CD4-positive, alpha-beta T cell treated with Interleukin-4 for 4 hours (primary cell): ENCODE results near the gene SMYD3.
A peak's percentile ranks its signal among the peaks of the same experiment; 100 is the strongest.

ENCODE experiments used
- DNase-seq: peaks from one replicate; pipeline ENCODE4 v3.0.0-alpha.2; 2020

SMYD3 gene

DNA sequence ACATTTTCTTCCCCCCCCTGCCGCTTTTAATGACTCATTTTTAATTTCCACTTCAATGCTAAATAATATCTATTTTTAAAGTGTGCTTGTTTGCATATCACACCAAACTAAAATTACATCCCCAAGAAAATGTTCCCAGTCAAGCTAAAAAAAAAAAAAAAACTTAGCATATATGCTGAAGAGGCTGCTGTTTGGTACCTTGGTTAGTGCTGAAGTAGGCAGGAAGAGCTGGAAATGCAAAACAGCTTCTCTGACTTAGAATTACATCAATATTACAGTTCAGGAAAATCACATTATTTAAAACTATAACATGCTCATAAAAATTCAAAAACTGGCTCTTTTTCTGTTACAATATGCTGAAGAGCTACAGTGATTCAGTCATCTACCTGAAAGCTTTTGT is 372.3 kb downstream of the SMYD3 start:
- DNase-seq = no peak

DNA sequence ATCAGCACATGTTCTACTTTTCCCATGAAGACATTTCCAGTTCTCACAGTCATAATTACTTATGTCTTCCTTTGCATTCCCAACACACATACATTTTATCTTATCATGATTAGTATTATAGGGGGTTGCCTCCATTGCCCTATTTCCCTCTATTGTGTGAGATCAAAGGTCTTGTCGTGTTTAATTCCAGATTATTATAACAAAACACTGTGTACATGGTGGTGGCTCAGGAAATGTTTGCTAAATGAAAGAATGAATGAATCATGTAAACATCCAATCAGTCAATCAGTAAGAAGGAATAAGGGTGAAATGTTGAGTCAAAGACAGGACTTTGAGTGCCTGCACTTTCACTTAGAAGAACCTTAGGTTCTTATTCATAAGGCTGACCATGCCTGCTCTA is 376.0 kb downstream of the SMYD3 start:
- no peak for DNase-seq

DNA sequence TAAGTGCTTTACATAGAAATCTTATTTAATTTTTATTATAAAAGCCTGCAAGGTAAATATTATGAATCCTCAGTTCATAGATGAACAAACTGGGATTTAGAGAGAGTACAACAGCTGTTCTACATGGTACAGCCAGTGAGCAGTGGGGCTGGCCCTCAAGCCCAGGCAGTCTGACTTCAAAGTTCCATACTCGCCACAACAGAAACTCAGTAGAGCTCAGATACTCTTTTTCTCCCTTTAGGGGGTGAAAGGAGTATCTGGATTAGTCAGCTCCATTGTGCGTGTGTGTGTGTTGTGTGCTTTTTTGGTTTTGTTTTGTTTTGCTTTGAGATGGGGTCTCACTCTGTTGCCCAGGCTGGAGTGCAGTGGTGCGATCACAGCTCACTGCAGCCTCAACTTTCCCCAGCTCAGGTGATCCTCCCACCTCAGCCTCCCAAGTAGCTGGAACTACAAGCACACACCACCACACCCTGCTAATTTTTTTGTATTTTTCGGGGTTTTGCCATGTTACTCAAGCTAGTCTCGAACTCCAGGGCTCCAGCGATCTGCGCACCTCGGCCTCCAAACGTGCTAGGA is 378.5 kb downstream of the SMYD3 start:
- no peak for DNase-seq

DNA sequence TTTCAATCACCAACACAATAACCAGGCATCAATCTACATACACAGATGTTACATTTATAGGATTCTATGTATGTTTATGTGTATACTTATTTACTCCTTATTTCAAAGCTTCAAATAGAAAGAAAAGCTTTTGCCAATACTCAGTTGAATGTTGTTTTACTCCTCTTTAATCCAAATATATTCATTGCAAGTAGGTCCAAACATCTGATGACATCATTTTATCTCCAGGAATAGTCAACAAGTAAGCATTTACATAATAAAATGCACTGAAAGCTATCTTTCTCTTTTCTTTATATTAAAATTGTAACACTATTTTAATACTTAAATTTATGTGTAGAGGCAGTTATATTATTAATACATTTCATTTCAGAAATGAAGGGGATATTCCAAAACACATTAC is 380.5 kb downstream of the SMYD3 start:
- DNase-seq = no peak

DNA sequence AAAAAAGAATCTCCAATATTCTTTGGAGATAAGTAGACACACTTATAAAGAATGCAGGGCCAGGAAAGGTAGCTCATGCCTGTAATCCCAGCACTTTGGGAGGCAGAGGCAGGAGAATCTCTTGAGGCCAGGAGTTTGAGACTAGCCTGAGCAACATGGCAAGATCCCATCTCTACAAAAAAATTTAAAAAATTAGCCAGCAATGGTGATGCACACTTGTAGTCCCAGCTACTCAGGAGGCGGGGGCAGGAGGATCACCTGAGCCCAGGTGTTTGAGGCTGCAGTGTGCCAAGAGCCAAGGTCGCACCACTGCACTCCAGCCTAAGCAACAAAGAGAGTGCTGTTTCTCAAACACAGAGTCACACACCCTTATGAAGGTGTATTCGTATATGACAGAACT is 385.0 kb downstream of the SMYD3 start:
- DNase-seq = no peak

DNA sequence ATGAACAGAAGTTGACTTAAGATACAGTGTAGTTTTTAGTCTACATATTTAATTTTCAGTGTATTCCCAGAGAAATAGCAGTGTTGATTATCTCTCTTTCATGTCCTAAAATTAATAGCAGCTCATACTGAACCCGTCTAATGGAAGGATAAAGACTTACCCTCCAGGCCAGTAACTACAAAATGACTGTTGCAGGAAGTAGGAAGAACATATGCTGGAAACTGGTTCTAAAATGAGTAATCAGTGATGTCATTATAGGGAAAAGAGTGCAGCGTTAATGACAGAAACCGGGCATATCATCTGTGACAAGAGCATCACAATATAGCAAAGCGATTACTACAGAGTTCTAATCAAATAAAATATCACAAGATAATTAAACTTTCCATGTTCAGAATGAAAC is 385.5 kb downstream of the SMYD3 start:
- no peak for DNase-seq

DNA sequence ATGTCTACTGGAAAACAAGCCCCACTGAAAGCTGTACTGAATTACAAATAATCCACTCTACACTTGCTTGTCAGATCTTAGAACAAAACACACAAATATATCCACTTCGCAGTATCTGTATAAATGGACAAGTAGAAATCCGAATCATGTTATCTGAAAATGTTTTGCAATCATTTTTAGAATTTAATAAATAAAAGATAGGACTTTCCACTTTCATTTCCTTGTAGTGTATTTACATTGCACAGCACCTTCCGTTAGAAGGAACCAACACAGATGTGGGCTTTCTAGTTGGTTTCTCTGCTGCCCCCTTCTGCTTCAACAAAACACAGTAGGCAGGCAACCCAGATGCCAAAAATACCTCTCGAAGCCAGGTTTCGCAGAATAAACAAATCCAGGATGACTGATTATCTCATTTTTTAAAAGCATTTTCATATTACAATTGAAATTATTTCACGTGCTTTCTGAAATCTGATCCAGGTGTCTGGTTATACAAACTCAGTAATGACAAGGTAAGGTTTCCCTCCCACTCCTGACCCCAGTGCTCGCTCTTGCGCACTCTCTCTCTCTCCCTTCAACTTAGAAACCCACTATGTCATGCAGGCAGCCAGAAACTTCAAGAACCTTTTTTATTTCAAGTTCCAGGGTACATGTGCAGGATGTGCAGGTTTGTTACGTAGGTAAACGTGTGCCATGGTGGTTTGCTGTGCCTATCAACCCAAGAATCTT is 389.9 kb downstream of the SMYD3 start:
- peak; percentile 49 for DNase-seq

DNA sequence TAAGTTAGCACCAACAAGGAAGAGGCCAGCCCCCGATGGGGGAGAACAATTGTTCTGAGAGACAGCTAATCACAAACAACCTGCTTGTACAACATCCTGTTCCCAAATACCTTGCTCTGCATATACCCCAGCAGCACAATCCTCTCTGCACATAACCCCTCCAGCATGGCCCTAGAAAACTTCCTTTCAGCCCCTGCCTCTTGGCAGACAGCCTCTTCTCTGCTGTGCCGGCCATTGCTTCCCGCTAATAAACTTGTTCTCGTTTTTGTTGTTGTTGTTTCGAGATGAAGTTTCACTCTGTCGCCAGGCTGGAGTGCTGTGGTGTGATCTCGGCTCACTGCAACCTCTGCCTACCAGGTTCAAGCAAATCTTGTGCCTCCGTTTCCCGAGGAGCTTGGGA is 392.7 kb downstream of the SMYD3 start:
- no peak for DNase-seq

DNA sequence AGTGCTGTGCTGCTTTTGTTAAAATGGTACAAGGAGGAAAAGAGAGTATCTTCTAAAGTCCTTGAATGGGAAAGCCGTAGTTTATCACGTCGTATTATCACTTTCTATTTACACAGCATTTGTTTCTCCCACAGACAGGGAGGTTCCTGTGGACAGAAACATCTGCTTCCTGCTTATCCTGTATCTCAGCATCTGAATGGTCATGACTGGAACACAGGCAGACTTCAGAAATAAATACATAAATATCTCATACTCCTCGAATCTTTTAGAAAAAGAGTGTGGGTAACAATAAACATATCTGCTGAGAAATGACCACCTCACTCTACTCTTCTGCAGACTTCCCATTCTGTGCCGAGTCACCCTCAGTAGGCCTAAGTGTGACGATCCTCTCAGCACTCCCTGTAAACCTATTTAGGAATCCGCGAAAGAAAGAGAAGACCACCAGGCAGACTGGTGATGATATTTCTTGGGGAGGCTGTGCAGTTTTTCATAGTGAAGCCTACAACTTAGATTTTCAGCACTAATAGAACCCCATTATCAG is 393.5 kb downstream of the SMYD3 start:
- DNase-seq = no peak

DNA sequence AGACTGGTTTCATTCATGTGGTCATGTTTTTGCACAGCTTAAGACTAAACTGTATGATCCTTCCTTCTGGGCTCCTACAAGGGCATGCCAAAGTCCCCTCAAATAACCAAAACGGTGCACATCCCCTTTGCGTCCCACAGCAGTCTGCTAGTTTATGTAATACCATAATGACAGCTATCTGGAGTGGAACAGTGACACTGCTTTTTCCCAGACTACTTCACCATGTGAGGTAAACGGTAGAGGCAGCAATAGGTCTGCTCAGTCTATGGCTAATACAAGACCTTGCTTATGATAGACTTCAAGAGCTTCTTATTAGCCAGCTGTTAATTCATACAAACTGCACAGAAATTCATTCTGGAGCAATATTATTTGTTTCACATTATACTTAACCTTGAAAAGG is 395.5 kb downstream of the SMYD3 start:
- no peak for DNase-seq

DNA sequence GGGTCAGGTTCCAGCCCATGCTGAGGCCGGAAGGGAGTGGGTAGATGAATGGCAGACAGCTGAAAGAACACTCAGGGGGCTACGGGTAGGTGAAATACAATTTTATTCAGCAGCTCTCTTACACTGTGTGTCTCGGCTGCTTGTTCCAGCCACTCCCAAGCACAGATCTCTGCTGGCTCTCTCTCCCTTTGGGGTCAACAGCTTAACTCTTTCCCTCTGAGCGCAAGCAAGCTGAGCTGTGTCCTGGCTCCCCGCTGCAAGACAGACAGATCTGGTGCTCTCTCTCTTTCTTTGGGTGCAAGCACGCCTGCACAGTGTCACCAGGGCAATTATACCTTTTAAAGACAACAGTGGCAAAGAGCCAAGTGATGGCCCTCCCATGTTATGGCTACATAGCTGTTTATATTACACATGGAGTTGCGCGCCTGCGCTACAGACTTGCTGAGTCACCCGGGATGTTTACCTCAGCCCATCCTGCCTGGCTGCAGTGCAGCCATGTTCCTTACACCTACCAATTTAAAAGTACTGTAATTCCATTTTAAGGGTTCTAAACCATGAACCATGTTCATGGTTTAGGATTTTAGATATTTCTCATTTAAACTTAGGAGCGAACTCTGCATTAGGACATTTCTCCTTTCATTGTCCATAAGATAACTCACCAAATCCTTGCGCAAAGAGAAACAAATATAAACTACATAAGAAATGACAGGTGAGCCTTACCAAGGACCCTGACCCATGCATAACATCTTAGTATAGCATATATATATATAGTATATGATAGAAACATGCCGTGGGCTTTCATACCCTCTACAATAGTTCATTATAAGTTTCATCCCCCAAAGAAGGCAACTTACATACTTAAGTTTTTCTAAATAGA is 396.5 kb downstream of the SMYD3 start:
- DNase-seq = no peak

DNA sequence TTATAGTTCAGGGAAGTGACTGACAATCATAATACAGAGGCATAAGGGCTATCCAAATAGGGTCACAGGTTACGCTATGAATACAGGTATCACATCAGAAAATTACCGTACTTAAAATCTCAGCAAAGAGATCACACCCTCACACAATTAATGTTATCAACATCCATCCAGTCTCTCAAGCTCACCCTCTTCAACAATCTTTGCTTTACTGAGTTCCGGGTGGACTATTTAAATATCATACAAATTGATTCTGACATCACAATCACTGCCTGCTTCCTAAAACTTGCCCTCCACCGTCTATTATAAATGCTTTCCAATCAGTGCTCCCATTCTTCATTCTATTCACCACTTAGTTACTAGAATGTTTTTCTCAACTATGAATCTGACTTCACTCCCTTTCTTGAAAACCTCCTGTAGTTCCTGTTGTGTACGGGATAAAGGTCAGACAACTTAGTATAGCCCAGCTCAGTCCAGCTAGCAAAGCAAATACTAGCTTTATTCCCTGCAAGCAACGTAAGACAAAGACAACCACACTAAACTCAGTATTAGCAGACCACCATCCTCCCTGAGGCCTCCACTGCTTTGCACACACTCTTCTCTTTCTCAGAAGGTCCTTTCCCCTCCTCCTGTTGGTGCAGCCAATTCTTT is 398.7 kb downstream of the SMYD3 start:
- no peak for DNase-seq

DNA sequence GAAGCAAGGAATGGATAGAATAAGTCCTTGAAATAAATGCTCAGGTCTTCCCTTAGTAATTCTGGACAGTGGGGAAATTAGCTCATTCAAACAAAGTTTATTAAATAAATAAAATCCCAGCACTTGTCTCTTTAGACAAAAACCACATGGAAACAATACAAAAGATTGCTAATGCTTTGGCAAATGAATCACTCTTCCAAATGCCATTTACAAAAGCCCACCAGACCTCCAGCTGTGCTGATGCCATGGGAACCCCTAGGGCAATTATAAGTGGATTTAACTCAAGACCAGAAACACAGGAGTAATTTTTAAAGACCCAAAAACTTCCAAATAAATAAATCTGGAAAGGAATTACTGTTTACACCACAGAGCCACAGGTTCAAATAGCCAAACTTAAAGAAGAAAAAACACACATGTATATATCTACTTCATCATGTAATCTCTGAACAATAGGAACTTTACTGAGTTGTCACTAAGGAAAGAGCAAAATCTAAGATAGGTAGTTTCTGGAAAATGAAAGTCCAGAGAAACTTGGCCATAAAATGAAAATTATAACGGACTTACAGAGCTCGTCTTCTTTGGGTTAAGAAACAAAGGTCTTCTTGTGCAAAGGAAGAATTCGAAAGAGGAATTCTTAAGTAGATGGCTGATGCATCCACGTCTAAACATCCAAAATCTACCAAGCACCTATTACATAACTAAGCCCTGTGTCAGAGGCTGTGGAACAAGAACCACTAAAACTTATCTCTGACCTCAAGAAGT is 399.4 kb downstream of the SMYD3 start:
- no peak for DNase-seq

DNA sequence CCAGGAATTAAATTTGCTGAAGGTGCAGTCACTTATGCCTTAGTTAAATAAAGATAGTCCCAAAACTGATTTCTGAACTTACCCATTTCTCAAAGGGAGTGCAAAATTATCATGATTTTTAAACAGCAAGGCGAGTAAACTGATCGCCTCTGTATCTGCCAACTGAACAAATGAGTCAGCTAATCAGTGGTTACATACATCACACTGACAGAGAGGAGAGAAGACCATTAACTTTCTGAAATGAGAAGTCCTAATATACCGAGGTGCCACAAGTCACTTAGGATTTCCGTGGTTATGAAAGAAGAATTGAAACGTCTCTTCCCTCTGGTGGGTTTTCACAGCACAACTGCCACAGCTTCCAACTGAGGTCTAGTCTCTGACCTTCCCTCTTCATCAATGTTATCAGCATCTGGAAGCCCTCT is 400.7 kb downstream of the SMYD3 start:
- no peak for DNase-seq

DNA sequence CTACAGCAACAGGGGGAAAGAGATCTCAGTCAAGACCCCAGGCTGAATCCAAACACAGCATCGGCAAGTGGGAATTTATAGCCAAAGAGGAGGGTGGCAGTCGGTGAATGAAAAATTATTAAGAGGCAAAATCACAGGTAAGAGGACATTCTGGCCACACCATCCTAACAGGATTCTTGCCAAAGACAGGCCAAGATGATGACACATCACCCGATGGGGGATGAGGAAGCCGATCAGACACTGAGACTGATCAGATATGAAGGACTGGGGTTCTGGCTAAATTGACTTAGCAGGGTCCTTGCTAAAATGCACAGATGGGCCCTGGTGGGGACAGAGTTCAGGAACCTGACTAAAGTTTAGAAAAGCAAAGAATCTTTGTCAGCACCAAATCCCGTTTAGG is 402.2 kb downstream of the SMYD3 start:
- no peak for DNase-seq

DNA sequence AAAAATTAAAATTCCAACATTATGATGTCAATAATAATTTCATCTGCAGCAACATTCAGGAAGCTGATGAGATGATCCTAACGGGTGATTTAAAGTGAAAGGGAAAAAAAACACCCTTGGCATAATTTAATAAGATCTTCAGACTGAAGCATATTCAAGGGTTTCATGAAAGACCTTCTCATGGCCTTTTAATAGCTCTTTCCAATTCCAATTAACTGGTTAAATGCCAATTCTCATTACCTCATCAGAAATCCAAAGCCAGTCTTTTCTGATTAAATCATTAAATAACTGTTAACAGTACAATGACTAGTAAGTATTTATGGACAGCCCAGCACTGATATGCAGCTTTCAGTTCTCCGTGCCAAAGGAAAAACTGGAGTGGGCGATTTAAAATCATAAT is 407.5 kb downstream of the SMYD3 start:
- no peak for DNase-seq

DNA sequence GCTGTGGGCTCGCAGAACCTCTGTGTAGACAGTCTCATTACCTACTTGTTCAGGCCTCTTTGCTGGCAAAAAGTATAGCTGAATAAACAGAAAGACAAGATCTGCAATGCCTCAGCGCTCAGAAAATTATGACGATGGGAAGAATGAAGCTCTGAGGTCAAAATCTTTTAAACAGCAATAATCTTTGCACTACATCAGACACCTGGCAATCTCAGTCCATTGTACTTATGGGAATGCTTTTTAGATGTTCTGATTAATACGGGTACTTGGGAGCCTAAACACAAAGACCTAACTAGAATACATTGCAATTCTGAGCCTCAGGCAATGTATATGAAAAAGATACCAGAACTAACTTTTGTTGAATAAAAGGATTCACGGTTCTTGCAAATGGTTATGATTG is 410.7 kb downstream of the SMYD3 start:
- no peak for DNase-seq

DNA sequence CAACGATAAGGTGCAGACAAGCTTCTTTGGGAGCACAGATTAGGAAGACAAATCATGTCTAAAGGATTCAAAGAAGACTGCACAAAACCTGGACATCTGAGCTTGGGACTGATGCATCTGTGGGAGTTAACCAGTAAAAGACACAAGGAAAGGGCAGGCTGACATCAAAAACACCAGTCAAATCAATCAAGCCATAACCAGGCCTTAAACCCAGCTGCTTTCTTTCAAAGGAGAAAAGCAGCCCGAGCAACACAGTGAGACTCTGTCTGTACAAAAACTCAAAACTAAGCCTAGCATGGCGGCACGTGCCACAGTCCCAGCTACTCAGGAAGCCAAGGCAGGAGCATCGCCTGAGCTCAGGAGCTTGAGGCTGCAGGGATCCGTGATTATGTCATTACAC is 411.6 kb downstream of the SMYD3 start:
- no peak for DNase-seq

DNA sequence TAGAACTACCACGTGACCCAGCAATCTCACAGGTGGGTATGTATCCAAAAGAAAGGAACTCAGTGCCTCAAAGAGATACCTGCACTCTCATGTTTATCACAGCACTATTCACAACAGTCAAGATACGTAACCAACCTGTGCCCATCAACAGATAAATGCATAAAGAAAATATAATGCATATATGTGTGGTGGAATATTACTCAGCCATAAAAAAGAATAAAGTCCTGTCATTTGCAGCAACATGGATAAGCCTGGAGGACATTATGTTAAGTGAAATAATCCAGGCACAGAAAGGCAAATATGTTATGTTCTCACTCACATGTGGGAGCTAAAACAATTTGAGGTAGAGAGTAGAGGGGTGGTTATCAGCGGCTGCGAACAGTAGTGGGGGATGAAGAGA is 413.8 kb downstream of the SMYD3 start:
- no peak for DNase-seq

DNA sequence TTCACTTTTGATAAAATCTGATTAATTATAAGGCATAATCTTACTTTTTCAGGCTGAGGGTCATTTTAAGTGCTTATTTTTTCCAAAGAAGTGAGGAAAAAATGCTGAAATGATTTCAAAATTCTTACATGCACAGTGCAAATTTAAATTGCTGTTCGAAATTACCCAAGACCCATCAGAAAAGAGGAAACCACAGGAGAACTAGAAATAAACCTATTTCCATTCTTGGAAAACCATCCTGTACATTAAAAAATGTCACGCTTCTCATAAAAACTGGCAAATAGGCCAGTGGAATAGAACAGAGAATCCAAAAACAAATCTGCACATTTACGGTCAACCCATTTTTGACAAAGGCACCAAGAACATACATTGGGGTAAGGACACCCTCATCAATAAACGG is 414.9 kb downstream of the SMYD3 start:
- no peak for DNase-seq

DNA sequence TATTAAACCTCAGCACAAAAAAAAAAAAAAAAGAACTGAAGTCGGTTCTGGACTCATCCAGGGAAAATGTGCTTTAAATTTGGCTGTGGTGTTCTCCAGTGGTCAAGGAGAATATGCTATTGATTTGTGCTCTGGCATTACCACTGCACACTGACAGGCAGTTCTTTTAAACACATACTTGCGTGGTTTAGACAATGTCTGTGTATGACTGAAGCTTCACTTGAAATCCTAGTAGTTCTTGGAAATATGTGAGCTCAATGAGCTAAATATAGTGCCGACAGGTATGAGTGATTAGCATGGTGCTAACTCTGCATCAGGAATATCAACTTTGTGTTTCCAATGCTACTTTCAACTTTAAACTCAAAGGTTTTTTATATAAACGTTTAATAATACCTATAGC is 415.6 kb downstream of the SMYD3 start:
- no peak for DNase-seq

DNA sequence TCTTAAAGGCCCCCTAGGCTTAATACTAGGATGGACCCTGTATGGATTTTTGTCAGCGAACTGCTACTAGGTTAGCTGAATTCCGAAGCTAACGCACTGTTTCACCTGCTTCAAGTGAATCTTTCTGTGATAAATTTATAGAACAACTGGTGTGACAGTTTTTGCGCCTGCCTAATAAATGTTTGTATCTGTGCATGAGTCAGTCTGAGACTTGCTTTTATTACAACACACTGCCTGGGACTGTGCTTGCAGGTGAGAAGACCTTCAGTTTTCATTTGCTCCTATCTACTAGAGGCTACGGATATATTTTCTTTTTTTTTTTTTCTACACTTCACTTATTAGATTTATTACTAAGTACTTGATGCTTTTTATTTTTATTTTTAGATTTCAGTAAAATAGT is 420.9 kb downstream of the SMYD3 start:
- no peak for DNase-seq

DNA sequence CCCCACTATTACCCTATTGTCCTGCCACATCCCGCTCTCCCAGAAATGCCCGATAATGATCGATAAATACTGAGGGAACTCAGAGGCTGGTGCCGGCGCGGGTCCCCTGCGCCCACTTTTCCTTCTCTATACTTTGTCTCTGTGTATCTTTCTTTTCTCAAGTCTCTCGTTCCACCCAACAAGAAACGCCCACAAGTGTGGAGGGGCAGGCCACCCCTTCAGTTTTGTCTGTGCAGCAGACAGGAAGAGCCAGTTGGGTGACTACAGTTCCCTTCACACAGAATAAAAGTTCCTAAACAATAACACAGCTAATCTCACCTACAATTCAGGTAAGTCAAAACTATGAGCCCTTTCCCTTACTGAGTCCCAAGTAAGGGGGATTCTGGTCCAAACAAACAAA is 423.7 kb downstream of the SMYD3 start:
- DNase-seq = no peak
